ENCODE results near the gene SIPA1L3.

- TF ChIP-seq LCOR (CRISPR knock-in tag; IDR thresholded peaks at IDR 0.05): no peak
- TF ChIP-seq ZKSCAN3 (CRISPR knock-in tag; IDR thresholded peaks at IDR 0.05): no peak
- TF ChIP-seq PBX2 (CRISPR knock-in tag; IDR thresholded peaks at IDR 0.05; ENCODE audit: low read depth): no peak
- no peak for TF ChIP-seq PBX2 (tag; conservative IDR thresholded peaks at IDR 0.05; ENCODE audit: low read depth)
- TF ChIP-seq, protein P1, sequence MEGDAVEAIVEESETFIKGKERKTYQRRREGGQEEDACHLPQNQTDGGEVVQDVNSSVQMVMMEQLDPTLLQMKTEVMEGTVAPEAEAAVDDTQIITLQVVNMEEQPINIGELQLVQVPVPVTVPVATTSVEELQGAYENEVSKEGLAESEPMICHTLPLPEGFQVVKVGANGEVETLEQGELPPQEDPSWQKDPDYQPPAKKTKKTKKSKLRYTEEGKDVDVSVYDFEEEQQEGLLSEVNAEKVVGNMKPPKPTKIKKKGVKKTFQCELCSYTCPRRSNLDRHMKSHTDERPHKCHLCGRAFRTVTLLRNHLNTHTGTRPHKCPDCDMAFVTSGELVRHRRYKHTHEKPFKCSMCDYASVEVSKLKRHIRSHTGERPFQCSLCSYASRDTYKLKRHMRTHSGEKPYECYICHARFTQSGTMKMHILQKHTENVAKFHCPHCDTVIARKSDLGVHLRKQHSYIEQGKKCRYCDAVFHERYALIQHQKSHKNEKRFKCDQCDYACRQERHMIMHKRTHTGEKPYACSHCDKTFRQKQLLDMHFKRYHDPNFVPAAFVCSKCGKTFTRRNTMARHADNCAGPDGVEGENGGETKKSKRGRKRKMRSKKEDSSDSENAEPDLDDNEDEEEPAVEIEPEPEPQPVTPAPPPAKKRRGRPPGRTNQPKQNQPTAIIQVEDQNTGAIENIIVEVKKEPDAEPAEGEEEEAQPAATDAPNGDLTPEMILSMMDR (IDR thresholded peaks at IDR 0.05 in 2 of 3, conservative IDR thresholded peaks at IDR 0.05 in 1 of 3; ENCODE audit: insufficient read depth in 2 of 3, low read depth in 1 of 3, low read length in 3 of 3): no peak
- no peak for TF ChIP-seq EP300 (IDR thresholded peaks at IDR 0.05; ENCODE audit: low read length)
- TF ChIP-seq RAD21 (CRISPR knock-in tag; conservative IDR thresholded peaks at IDR 0.05 in 1 of 2, IDR thresholded peaks at IDR 0.05 in 1 of 2): no peak
- TF ChIP-seq, protein P2, sequence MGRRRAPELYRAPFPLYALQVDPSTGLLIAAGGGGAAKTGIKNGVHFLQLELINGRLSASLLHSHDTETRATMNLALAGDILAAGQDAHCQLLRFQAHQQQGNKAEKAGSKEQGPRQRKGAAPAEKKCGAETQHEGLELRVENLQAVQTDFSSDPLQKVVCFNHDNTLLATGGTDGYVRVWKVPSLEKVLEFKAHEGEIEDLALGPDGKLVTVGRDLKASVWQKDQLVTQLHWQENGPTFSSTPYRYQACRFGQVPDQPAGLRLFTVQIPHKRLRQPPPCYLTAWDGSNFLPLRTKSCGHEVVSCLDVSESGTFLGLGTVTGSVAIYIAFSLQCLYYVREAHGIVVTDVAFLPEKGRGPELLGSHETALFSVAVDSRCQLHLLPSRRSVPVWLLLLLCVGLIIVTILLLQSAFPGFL (CRISPR knock-in tag; IDR thresholded peaks at IDR 0.05): no peak
Measured at GRCh38 chr19:37885392-37885791, 21.6 kb upstream of the SIPA1L3 start.

Data from K562 (cell line).